ENCODE measurements around the gene KRT73.

Gene KRT73

GRCh38 chr12:52558781-52559445, 59.4 kb downstream of the KRT73 start:
- H3K4me3 ChIP-seq (ENCODE audit: low read depth, low read length): no peak overlapping the region
- DNase-seq (ENCODE audit: low read depth): no peak
- TF ChIP-seq CTCF (IDR thresholded peaks at IDR 0.05; ENCODE audit: low read depth, low read length, missing control alignments): no peak
